ENCODE results near the gene TMEM247.

Gene TMEM247

DNA sequence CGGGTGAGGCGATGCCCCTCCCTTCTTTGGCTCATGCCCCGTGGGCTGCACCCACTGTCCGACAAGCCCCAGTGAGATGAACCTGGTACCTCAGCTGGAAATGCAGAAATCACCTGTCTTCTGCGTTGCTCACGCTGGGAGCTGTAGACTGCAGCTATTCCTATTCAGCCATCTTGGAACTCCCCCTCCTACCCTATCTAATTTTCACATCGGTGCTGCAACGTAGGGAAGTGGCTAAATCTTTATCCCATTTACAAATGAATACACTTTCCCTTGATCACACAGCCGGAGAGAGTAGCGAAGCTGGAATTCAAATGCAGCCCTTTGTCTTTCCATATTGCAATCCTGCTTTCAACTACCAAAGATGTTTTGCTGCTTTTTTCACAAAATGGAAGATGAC is 1.4 kb upstream of the TMEM247 start:
- no peak overlapping the region for H3K4me3 ChIP-seq (replicated peaks; ENCODE audit: low read depth, low read length)
- H3K36me3 ChIP-seq (ENCODE audit: control insufficient read depth, insufficient read depth, low read length): no peaks in the 10 kb centered on the region
- no peaks in the 10 kb centered on the region; the same call in 1 of the 2 replicates for H3K27me3 ChIP-seq (replicated peaks; ENCODE audit: control insufficient read depth, insufficient read depth, low read length)
- no peak for TF ChIP-seq CTCF (IDR thresholded peaks at IDR 0.05; ENCODE audit: insufficient read depth, low read length, poor library complexity, severe bottlenecking)
- DNase-seq (ENCODE audit: extremely low read depth, insufficient read length): no peak

- Histone ChIP-seq H3K27me3 (replicated peaks; ENCODE audit: control insufficient read depth, insufficient read depth, low read length) (no peaks in the 10 kb centered on the region; the same call in 1 of the 2 replicates), H3K36me3 (ENCODE audit: control insufficient read depth, insufficient read depth, low read length) (no peaks in the 10 kb centered on the region), H3K4me3 (replicated peaks; ENCODE audit: low read depth, low read length) (no peak overlapping the region)
- TF ChIP-seq CTCF (IDR thresholded peaks at IDR 0.05; ENCODE audit: insufficient read depth, low read length, poor library complexity, severe bottlenecking): no peak
- no peak for DNase-seq (ENCODE audit: extremely low read depth, insufficient read length)
These were observed 1.2 kb downstream of the TMEM247 start for GRCh38 chr2:46480562-46480961.

GRCh38 chr2:46481198-46482193 is 2.1 kb downstream of the TMEM247 start:
- no peak for DNase-seq (ENCODE audit: extremely low read depth, insufficient read length)
- H3K4me3 ChIP-seq (replicated peaks; ENCODE audit: low read depth, low read length): no peak overlapping the region
- TF ChIP-seq CTCF (IDR thresholded peaks at IDR 0.05; ENCODE audit: insufficient read depth, low read length, poor library complexity, severe bottlenecking): no peak
- no peaks in the 10 kb centered on the region; the same call in 1 of the 2 replicates for H3K27me3 ChIP-seq (replicated peaks; ENCODE audit: control insufficient read depth, insufficient read depth, low read length)
- H3K36me3 ChIP-seq (ENCODE audit: control insufficient read depth, insufficient read depth, low read length): no peaks in the 10 kb centered on the region

DNA sequence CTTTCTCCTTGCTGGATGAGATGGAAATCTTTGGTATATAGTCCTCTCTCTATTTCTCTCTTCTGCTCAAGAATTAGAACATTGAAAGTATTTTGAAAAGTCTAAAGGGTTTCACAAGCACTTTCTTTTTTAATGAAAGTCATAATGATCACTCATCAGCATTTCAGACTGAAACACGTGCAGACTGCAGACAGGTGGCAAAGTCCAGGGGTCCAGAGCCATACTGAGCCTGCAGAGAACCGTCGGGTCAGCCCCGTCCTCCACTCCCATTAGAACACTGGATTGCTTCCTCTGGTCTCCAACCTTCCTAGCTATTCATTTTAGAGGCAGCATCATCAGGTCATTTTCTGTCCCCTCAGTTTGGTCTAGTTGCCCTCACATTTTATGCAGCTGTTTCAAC is 3.1 kb downstream of the TMEM247 start:
- H3K27me3 ChIP-seq (replicated peaks; ENCODE audit: control insufficient read depth, insufficient read depth, low read length): no peaks in the 10 kb centered on the region; the same call in 1 of the 2 replicates
- H3K4me3 ChIP-seq (replicated peaks; ENCODE audit: low read depth, low read length): no peak overlapping the region
- no peaks in the 10 kb centered on the region for H3K36me3 ChIP-seq (ENCODE audit: control insufficient read depth, insufficient read depth, low read length)
- TF ChIP-seq CTCF (IDR thresholded peaks at IDR 0.05; ENCODE audit: insufficient read depth, low read length, poor library complexity, severe bottlenecking): no peak
- no peak for DNase-seq (ENCODE audit: extremely low read depth, insufficient read length)

GRCh38 chr2:46485002-46485401 is 5.6 kb downstream of the TMEM247 start:
- no peaks in the 10 kb centered on the region for H3K27me3 ChIP-seq (replicated peaks; ENCODE audit: control insufficient read depth, insufficient read depth, low read length)
- H3K36me3 ChIP-seq (ENCODE audit: control insufficient read depth, insufficient read depth, low read length): no peaks in the 10 kb centered on the region
- no peak for TF ChIP-seq CTCF (IDR thresholded peaks at IDR 0.05; ENCODE audit: insufficient read depth, low read length, poor library complexity, severe bottlenecking)
- DNase-seq (ENCODE audit: extremely low read depth, insufficient read length): no peak
- H3K4me3 ChIP-seq (replicated peaks; ENCODE audit: low read depth, low read length): no peak overlapping the region

Measured in GM06990 (cell line).